Prostate gland (tissue), 2 donors: ENCODE results near the gene KIF17.

ENCODE experiments used
- CTCF ChIP-seq, 4 experiments: fragments of 200-600 bp in 2 of 4; fragments of 450-650 bp in 2 of 4; sonication (generic) in 2 of 4; IDR thresholded peaks; 1 replicate in 3 of 4; 2 replicates in 1 of 4; pipeline ENCODE4 v1.5.1; 2016 to 2019; ENCODE audit warnings: antibody characterized with exemption in 4 of 4, mild to moderate bottlenecking in 2 of 4, moderate library complexity in 2 of 4
- POLR2A ChIP-seq: fragments of 450-650 bp; IDR thresholded peaks from one replicate; pipeline ENCODE4 v1.6.1; 2016; ENCODE audit warnings: antibody characterized with exemption, mild to moderate bottlenecking

- TF ChIP-seq CTCF (IDR thresholded peaks at IDR 0.05) (no peak), POLR2A (no peak)
Measured at GRCh38 chr1:20668581-20668980, 49.2 kb downstream of the KIF17 start.
